ENCODE results near the gene ARHGEF17.
A peak's percentile ranks its signal among the peaks of the same experiment; 100 is the strongest.

GRCh38 chr11:73307323-73308002, 613 bp upstream of the ARHGEF17 start:
- peak; percentile 83 for TF ChIP-seq CTCF (tag by site-specific recombination; IDR thresholded peaks at IDR 0.05)
- TF ChIP-seq, protein P1, sequence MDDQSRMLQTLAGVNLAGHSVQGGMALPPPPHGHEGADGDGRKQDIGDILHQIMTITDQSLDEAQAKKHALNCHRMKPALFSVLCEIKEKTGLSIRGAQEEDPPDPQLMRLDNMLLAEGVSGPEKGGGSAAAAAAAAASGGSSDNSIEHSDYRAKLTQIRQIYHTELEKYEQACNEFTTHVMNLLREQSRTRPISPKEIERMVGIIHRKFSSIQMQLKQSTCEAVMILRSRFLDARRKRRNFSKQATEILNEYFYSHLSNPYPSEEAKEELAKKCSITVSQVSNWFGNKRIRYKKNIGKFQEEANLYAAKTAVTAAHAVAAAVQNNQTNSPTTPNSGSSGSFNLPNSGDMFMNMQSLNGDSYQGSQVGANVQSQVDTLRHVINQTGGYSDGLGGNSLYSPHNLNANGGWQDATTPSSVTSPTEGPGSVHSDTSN (CRISPR knock-in tag; IDR thresholded peaks at IDR 0.05): no peak
- TF ChIP-seq, protein P2, sequence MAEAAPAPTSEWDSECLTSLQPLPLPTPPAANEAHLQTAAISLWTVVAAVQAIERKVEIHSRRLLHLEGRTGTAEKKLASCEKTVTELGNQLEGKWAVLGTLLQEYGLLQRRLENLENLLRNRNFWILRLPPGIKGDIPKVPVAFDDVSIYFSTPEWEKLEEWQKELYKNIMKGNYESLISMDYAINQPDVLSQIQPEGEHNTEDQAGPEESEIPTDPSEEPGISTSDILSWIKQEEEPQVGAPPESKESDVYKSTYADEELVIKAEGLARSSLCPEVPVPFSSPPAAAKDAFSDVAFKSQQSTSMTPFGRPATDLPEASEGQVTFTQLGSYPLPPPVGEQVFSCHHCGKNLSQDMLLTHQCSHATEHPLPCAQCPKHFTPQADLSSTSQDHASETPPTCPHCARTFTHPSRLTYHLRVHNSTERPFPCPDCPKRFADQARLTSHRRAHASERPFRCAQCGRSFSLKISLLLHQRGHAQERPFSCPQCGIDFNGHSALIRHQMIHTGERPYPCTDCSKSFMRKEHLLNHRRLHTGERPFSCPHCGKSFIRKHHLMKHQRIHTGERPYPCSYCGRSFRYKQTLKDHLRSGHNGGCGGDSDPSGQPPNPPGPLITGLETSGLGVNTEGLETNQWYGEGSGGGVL (tag by site-specific recombination; IDR thresholded peaks at IDR 0.05): no peak
- TF ChIP-seq ZNF548 (tag by site-specific recombination; IDR thresholded peaks at IDR 0.05): no peak
- no peak for TF ChIP-seq ZNF211 (tag by site-specific recombination; IDR thresholded peaks at IDR 0.05; ENCODE audit: low read depth)
- TF ChIP-seq ZNF140 (tag by site-specific recombination; IDR thresholded peaks at IDR 0.05): no peak
- TF ChIP-seq SALL2 (tag by site-specific recombination; IDR thresholded peaks at IDR 0.05; ENCODE audit: borderline replicate concordance): no peak
- TF ChIP-seq TSHZ1 (tag by site-specific recombination; IDR thresholded peaks at IDR 0.05; ENCODE audit: borderline replicate concordance): no peak
- TF ChIP-seq, protein P3, sequence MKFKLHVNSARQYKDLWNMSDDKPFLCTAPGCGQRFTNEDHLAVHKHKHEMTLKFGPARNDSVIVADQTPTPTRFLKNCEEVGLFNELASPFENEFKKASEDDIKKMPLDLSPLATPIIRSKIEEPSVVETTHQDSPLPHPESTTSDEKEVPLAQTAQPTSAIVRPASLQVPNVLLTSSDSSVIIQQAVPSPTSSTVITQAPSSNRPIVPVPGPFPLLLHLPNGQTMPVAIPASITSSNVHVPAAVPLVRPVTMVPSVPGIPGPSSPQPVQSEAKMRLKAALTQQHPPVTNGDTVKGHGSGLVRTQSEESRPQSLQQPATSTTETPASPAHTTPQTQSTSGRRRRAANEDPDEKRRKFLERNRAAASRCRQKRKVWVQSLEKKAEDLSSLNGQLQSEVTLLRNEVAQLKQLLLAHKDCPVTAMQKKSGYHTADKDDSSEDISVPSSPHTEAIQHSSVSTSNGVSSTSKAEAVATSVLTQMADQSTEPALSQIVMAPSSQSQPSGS (tag by site-specific recombination; IDR thresholded peaks at IDR 0.05; ENCODE audit: low read depth): no peak
- TF ChIP-seq ZNF394 (tag by site-specific recombination; IDR thresholded peaks at IDR 0.05; ENCODE audit: borderline replicate concordance): peak; percentile 49; the same call in 1 of the 2 replicates
- no peak for TF ChIP-seq ZNF423 (tag by site-specific recombination; IDR thresholded peaks at IDR 0.05)
- TF ChIP-seq MYNN (tag by site-specific recombination; IDR thresholded peaks at IDR 0.05; ENCODE audit: borderline replicate concordance): no peak
- no peak for TF ChIP-seq KLF16 (tag by site-specific recombination; IDR thresholded peaks at IDR 0.05)
- no peak for TF ChIP-seq BCL11B (tag by site-specific recombination; IDR thresholded peaks at IDR 0.05; ENCODE audit: low read depth)
